MCF 10A (cell line): Measurements from ENCODE around the gene RHOBTB3. TPM values are rescaled to one million over a fixed set of nuclear protein-coding genes. Genes with fewer than 3 reads are reported as not detected.

Experiments
- BruUV-seq: library from RNA; stranded (reverse); fragments of 400-500 nt; replicated peaks from 2 replicates; lab custom pipeline; 2021; lab: Mats Ljungman, UMichigan
- CTCF ChIA-PET: fragments of 300-600 bp; sonication (Branson Sonifier 250); formaldehyde crosslinking; extraction: SDS; loops from one replicate; lab custom pipeline; 2021; ENCODE audit warnings: antibody characterized with exemption, inconsistent platforms; lab: Yijun Ruan, JAX
- POLR2A ChIA-PET: fragments of 300-600, 350-650 bp; sonication (Branson Sonifier 250); formaldehyde crosslinking; extraction: SDS; loops from one replicate; lab custom pipeline; 2020; ENCODE audit warnings: antibody characterized with exemption, inconsistent platforms; lab: Yijun Ruan, JAX
- DNase-seq: peaks from one replicate; pipeline ENCODE4 v3.0.0-alpha.2; 2018; ENCODE audit not compliant: unreplicated experiment
- H3K27ac Mint-ChIP-seq: one replicate; pipeline ENCODE4 v1.8.0; 2022; ENCODE audit warnings: mild to moderate bottlenecking, low read depth, mixed read lengths; ENCODE audit not compliant: unreplicated experiment
- H3K27me3 Mint-ChIP-seq: one replicate; pipeline ENCODE4 v1.8.0; 2022; ENCODE audit warnings: mixed read lengths; ENCODE audit not compliant: insufficient read depth, unreplicated experiment
- H3K36me3 Mint-ChIP-seq: one replicate; pipeline ENCODE4 v1.8.0; 2022; ENCODE audit warnings: mild to moderate bottlenecking, moderate library complexity, mixed read lengths; ENCODE audit not compliant: insufficient read depth, unreplicated experiment
- H3K4me1 Mint-ChIP-seq: one replicate; pipeline ENCODE4 v1.8.0; 2022; ENCODE audit warnings: mixed read lengths; ENCODE audit not compliant: insufficient read depth, unreplicated experiment
- H3K4me3 Mint-ChIP-seq: one replicate; pipeline ENCODE4 v1.8.0; 2022; ENCODE audit warnings: mild to moderate bottlenecking, moderate library complexity, mixed read lengths; ENCODE audit not compliant: unreplicated experiment
- H3K9me3 Mint-ChIP-seq: one replicate; pipeline ENCODE4 v1.8.0; 2022; ENCODE audit warnings: mixed read lengths; ENCODE audit not compliant: unreplicated experiment
- CTCF ChIP-seq: fragments of 200-600 bp; IDR thresholded peaks from one replicate; pipeline ENCODE4 v1.8.0; 2022; ENCODE audit warnings: antibody characterized with exemption, mild to moderate bottlenecking; ENCODE audit not compliant: unreplicated experiment
- intact Hi-C: fragments of 100-400 bp; cut with micrococcal nuclease; formaldehyde crosslinking; loops from 2 replicates; pipeline ENCODE4 v1.14.1; 2022
- total RNA-seq: library from RNA; stranded (reverse); gene quantifications from 2 replicates; pipeline ENCODE4 v1.2.3, GENCODE V29; 2022

RHOBTB3 gene
- total RNA-seq, 1 experiment from 2014 or later = 3.4 TPM

- Mint-ChIP-seq H3K36me3 (peaks cover 42% of the 10 kb centered on the region), H3K4me3 (no peak overlapping the region), H3K4me1 (peaks cover 23% of the 10 kb centered on the region), H3K9me3 (no peaks in the 10 kb centered on the region), H3K27me3 (no peaks in the 10 kb centered on the region), H3K27ac (no peak overlapping the region)
- CTCF ChIA-PET = interaction anchor here (0.6 to 6.8 kb wide), 6 partner anchors 30 to 189 kb away, joined by 3 to 50 read pairs (median 4); no protein-coding TSS in a partner anchor
- POLR2A ChIA-PET = interaction anchor here (0.8 kb wide), 1 partner anchor 24 kb away, joined by 3 read pairs; no protein-coding TSS in a partner anchor
- TF ChIP-seq CTCF = no peak
- no peak for DNase-seq
- BruUV-seq = no TSS peak
- intact Hi-C loops = no loop called here
These were observed 87.3 kb downstream of the RHOBTB3 start for GRCh38 chr5:95818181-95819147.

GRCh38 chr5:95821110-95822021 lies 90.2 kb downstream of the RHOBTB3 start:
- Mint-ChIP-seq H3K4me1 (peaks cover 42% of the 10 kb centered on the region), H3K27me3 (no peaks in the 10 kb centered on the region), H3K4me3 (peak overlapping the region; percentile 95), H3K9me3 (no peaks in the 10 kb centered on the region), H3K36me3 (peaks cover 27% of the 10 kb centered on the region), H3K27ac (peak overlapping the region; percentile 92)
- no peak for DNase-seq
- intact Hi-C loops = loop anchor here (1.0 kb wide), 2 partner anchors 21 to 40 kb away; no protein-coding TSS in a partner anchor
- TSS peak; percentile 54 for BruUV-seq
- TF ChIP-seq CTCF = no peak
- ChIA-PET POLR2A (interaction anchor here (0.5 to 4.0 kb wide), 15 partner anchors 12 to 1115 kb away, joined by 3 to 55 read pairs (median 6); partner anchors contain the start of genes ARSK, LNPEP, RFESD and SKIC3), CTCF (interaction anchor here (1.1 to 6.8 kb wide), 7 partner anchors 9 to 40 kb away, joined by 3 to 50 read pairs (median 4); no protein-coding TSS in a partner anchor)

GRCh38 chr5:95822043-95822541 lies 91.0 kb downstream of the RHOBTB3 start:
- Mint-ChIP-seq H3K4me3 (peak overlapping the region; percentile 95), H3K27me3 (no peaks in the 10 kb centered on the region), H3K36me3 (peaks cover 23% of the 10 kb centered on the region), H3K27ac (peak overlapping the region; percentile 92), H3K9me3 (no peaks in the 10 kb centered on the region), H3K4me1 (peaks cover 42% of the 10 kb centered on the region)
- TF ChIP-seq CTCF = no peak
- CTCF ChIA-PET = interaction anchor here (0.7 to 6.8 kb wide), 12 partner anchors 10 to 523 kb away, joined by 3 to 50 read pairs (median 4); partner anchors contain the start of gene RFESD
- intact Hi-C loops = loop anchor here (1.0 kb wide), 2 partner anchors 20 to 41 kb away; no protein-coding TSS in a partner anchor
- DNase-seq = peak; percentile 49
- POLR2A ChIA-PET = interaction anchor here (0.6 to 4.0 kb wide), 24 partner anchors 10 to 780 kb away, joined by 3 to 55 read pairs (median 6); partner anchors contain the start of genes ARSK, RFESD, RHOBTB3 and SKIC3
- BruUV-seq = no TSS peak
